IPS-18c (cell line): ENCODE results near the gene NCMAP.

ENCODE experiments used
- H3K4me3 ChIP-seq: 2 replicates; pipeline ENCODE4 v1.7.0; 2013; ENCODE audit warnings: low read depth, mild to moderate bottlenecking, low read length, moderate library complexity; ENCODE audit not compliant: insufficient read depth
- H3K9me3 ChIP-seq: one replicate; pipeline ENCODE4 v1.6.1; 2013; ENCODE audit warnings: mild to moderate bottlenecking, low read length, moderate library complexity; ENCODE audit not compliant: control insufficient read depth, insufficient read depth

The NCMAP gene

GRCh38 chr1:24589200-24589599 is 33.3 kb downstream of the NCMAP start:
- no peaks in the 10 kb centered on the region for H3K9me3 ChIP-seq
- H3K4me3 ChIP-seq: no peak overlapping the region

- Histone ChIP-seq H3K9me3 (no peaks in the 10 kb centered on the region), H3K4me3 (no peak overlapping the region)
Observed at GRCh38 chr1:24591781-24592180, 35.9 kb downstream of the NCMAP start.

- Histone ChIP-seq H3K4me3 (no peak overlapping the region), H3K9me3 (no peaks in the 10 kb centered on the region)
Observed at GRCh38 chr1:24594328-24594598, 38.4 kb downstream of the NCMAP start.

- H3K9me3 ChIP-seq: no peaks in the 10 kb centered on the region
- H3K4me3 ChIP-seq: no peak overlapping the region
Observed at GRCh38 chr1:24596401-24596880, 40.6 kb downstream of the NCMAP start.

- no peaks in the 10 kb centered on the region for H3K9me3 ChIP-seq
- no peak overlapping the region for H3K4me3 ChIP-seq
Observed at GRCh38 chr1:24599265-24599664, 43.4 kb downstream of the NCMAP start.

GRCh38 chr1:24600551-24600950 is 44.7 kb downstream of the NCMAP start:
- H3K9me3 ChIP-seq: no peaks in the 10 kb centered on the region

GRCh38 chr1:24605534-24606295 is 49.8 kb downstream of the NCMAP start:
- H3K4me3 ChIP-seq: no peak overlapping the region
- no peaks in the 10 kb centered on the region for H3K9me3 ChIP-seq

More at GRCh38 chr1:24600551-24600950, 44.7 kb downstream of the NCMAP start:
- no peak overlapping the region for H3K4me3 ChIP-seq

GRCh38 chr1:24606296-24606605 is 50.4 kb downstream of the NCMAP start:
- Histone ChIP-seq H3K4me3 (no peak overlapping the region), H3K9me3 (no peaks in the 10 kb centered on the region)

GRCh38 chr1:24606621-24607020 is 50.7 kb downstream of the NCMAP start:
- no peaks in the 10 kb centered on the region for H3K9me3 ChIP-seq
- no peak overlapping the region for H3K4me3 ChIP-seq

GRCh38 chr1:24609949-24610517 is 54.1 kb downstream of the NCMAP start:
- no peak overlapping the region for H3K4me3 ChIP-seq
- no peaks in the 10 kb centered on the region for H3K9me3 ChIP-seq

GRCh38 chr1:24619376-24619775 is 63.5 kb downstream of the NCMAP start:
- no peaks in the 10 kb centered on the region for H3K9me3 ChIP-seq

GRCh38 chr1:24620678-24621077 is 64.8 kb downstream of the NCMAP start:
- no peak overlapping the region for H3K4me3 ChIP-seq
- no peaks in the 10 kb centered on the region for H3K9me3 ChIP-seq

More at GRCh38 chr1:24619376-24619775, 63.5 kb downstream of the NCMAP start:
- H3K4me3 ChIP-seq: no peak overlapping the region

GRCh38 chr1:24621121-24621520 is 65.2 kb downstream of the NCMAP start:
- H3K9me3 ChIP-seq: no peaks in the 10 kb centered on the region
- no peak overlapping the region for H3K4me3 ChIP-seq

GRCh38 chr1:24622218-24622617 is 66.3 kb downstream of the NCMAP start:
- H3K4me3 ChIP-seq: no peak overlapping the region
- H3K9me3 ChIP-seq: no peaks in the 10 kb centered on the region

GRCh38 chr1:24632832-24633175 is 76.9 kb downstream of the NCMAP start:
- H3K4me3 ChIP-seq: no peak overlapping the region
- H3K9me3 ChIP-seq: no peaks in the 10 kb centered on the region

- Histone ChIP-seq H3K4me3 (no peak overlapping the region), H3K9me3 (no peaks in the 10 kb centered on the region)
Observed at GRCh38 chr1:24635195-24635843, 79.4 kb downstream of the NCMAP start.

GRCh38 chr1:24636661-24637357 is 80.9 kb downstream of the NCMAP start:
- no peaks in the 10 kb centered on the region for H3K9me3 ChIP-seq
- no peak overlapping the region for H3K4me3 ChIP-seq

- H3K9me3 ChIP-seq: no peaks in the 10 kb centered on the region
- H3K4me3 ChIP-seq: no peak overlapping the region
Observed at GRCh38 chr1:24639094-24639493, 83.2 kb downstream of the NCMAP start.
